Measurements from ENCODE around the gene SOX11. TPM values are rescaled to one million over a fixed set of nuclear protein-coding genes. Genes with fewer than 3 reads are reported as not detected.
A peak's percentile ranks its signal among the peaks of the same experiment; 100 is the strongest.

SOX11 gene
- polyA plus RNA-seq, 3 donors = not detected

DNA sequence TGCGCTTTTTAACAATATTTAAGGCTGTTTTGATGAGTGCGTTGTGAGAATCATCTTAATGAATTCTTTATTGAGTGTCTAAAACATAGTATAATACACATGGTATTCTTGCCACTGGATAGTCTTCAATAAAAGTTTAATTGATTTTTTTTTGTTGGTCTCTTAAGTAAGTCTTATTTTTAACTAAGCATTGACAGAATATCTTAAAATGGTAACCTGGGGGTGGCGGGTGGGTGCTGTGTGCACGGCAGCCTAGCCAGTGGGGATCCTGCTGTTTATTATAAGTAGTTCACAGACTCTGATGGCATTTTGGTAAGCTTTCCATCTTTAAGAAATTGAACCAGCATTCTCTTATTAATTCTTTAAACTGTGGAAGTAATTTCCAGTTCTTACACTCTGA lies 6.0 kb downstream of the SOX11 start:
- Mint-ChIP-seq H3K9me3 (peaks cover 0 to 13% (median 7%) of the 10 kb centered on the region in 7 donors), H3K36me3 (peaks cover 1 to 2% of the 10 kb centered on the region in 2 donors), H3K27ac (no peak overlapping the region), H3K27me3 (ENCODE audit: low read depth in 3 of 3) (peaks cover 52 to 73% (median 66%) of the 10 kb centered on the region in 3 donors), H3K4me3 (peak overlapping the region in 1 of 2 donors; percentile 77), H3K4me1 (peaks cover 2% of the 10 kb centered on the region)
- no peak overlapping the region for H2AFZ ChIP-seq (ENCODE audit: insufficient read depth, low read depth, low read length, poor library complexity, severe bottlenecking)
- no peaks in the 10 kb centered on the region for H4K20me1 ChIP-seq (ENCODE audit: insufficient read depth, low read length)
- H3K36me3 ChIP-seq (replicated peaks in 1 of 2; ENCODE audit: control insufficient read depth in 1 of 2, insufficient read depth in 2 of 2, low read length in 2 of 2) = no peaks in the 10 kb centered on the region
- peaks cover 0 to 9% of the 10 kb centered on the region in 2 donors for H3K9me3 ChIP-seq (replicated peaks in 1 of 2; ENCODE audit: control insufficient read depth in 1 of 2, insufficient read depth in 1 of 2, low read length in 2 of 2)
- no peak overlapping the region for H3K4me3 ChIP-seq (replicated peaks in 1 of 3; ENCODE audit: low read depth in 2 of 3, low read length in 3 of 3)
- no peak overlapping the region for H3K4me2 ChIP-seq (replicated peaks; ENCODE audit: extremely low read depth, low read length, poor library complexity, severe bottlenecking)
- WGBS (ENCODE audit: insufficient coverage) = no CpG with 5 or more reads among the region's 4 CpGs
- H3K27ac ChIP-seq (ENCODE audit: low read depth in 1 of 2, low read length in 2 of 2) = no peak overlapping the region
- no peaks in the 10 kb centered on the region for H3K4me1 ChIP-seq (ENCODE audit: control insufficient read depth in 1 of 2, insufficient read depth in 2 of 2, low read length in 2 of 2)
- no peaks in the 10 kb centered on the region for H3K79me2 ChIP-seq (ENCODE audit: insufficient read depth, low read length)
- TF ChIP-seq, protein P1, sequence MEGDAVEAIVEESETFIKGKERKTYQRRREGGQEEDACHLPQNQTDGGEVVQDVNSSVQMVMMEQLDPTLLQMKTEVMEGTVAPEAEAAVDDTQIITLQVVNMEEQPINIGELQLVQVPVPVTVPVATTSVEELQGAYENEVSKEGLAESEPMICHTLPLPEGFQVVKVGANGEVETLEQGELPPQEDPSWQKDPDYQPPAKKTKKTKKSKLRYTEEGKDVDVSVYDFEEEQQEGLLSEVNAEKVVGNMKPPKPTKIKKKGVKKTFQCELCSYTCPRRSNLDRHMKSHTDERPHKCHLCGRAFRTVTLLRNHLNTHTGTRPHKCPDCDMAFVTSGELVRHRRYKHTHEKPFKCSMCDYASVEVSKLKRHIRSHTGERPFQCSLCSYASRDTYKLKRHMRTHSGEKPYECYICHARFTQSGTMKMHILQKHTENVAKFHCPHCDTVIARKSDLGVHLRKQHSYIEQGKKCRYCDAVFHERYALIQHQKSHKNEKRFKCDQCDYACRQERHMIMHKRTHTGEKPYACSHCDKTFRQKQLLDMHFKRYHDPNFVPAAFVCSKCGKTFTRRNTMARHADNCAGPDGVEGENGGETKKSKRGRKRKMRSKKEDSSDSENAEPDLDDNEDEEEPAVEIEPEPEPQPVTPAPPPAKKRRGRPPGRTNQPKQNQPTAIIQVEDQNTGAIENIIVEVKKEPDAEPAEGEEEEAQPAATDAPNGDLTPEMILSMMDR (IDR thresholded peaks at IDR 0.05) = no peak
- intact Hi-C loops (cut with micrococcal nuclease) = no loop called here
- peaks cover 50 to 63% of the 10 kb centered on the region in 2 donors for H3K27me3 ChIP-seq (ENCODE audit: control insufficient read depth in 2 of 2, insufficient read depth in 2 of 2, low read length in 2 of 2)
- no peak overlapping the region for H3K9ac ChIP-seq (ENCODE audit: insufficient read depth, low read length, poor library complexity, severe bottlenecking)
- DNase-seq = no peak

DNA sequence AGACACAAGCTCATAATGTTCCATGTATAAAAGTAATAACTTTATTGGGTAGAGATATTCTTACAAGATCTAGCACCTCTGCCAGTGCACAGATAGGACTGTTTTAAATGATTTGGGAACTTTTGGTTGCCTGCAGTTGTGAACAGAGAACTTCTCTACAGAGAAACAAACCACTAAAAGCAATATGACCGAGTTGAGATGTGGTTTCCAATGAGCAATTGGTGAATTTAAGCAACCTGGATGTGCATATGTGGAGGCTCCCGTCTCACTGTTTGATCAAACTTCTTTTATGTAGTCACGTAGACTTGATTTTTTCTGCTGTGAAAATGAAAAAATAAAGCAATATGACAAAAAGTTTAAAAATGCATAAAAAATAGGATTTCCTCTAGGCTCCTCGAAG lies 7.8 kb downstream of the SOX11 start:
- Histone ChIP-seq H3K4me3 (replicated peaks in 1 of 3; ENCODE audit: low read depth in 2 of 3, low read length in 3 of 3) (no peak overlapping the region), H3K9me3 (replicated peaks in 1 of 2; ENCODE audit: control insufficient read depth in 1 of 2, insufficient read depth in 1 of 2, low read length in 2 of 2) (no peaks in the 10 kb centered on the region), H3K36me3 (replicated peaks in 1 of 2; ENCODE audit: control insufficient read depth in 1 of 2, insufficient read depth in 2 of 2, low read length in 2 of 2) (no peaks in the 10 kb centered on the region), H4K20me1 (ENCODE audit: insufficient read depth, low read length) (no peaks in the 10 kb centered on the region), H3K27me3 (ENCODE audit: control insufficient read depth in 2 of 2, insufficient read depth in 2 of 2, low read length in 2 of 2) (peaks cover 34 to 46% of the 10 kb centered on the region in 2 donors), H3K79me2 (ENCODE audit: insufficient read depth, low read length) (no peaks in the 10 kb centered on the region), H3K27ac (ENCODE audit: low read depth in 1 of 2, low read length in 2 of 2) (no peak overlapping the region), H3K4me2 (replicated peaks; ENCODE audit: extremely low read depth, low read length, poor library complexity, severe bottlenecking) (no peak overlapping the region), H2AFZ (ENCODE audit: insufficient read depth, low read depth, low read length, poor library complexity, severe bottlenecking) (no peak overlapping the region), H3K9ac (ENCODE audit: insufficient read depth, low read length, poor library complexity, severe bottlenecking) (no peak overlapping the region), H3K4me1 (ENCODE audit: control insufficient read depth in 1 of 2, insufficient read depth in 2 of 2, low read length in 2 of 2) (no peaks in the 10 kb centered on the region)
- peaks cover 2% of the 10 kb centered on the region for H3K4me1 Mint-ChIP-seq
- H3K9me3 Mint-ChIP-seq = peaks cover 0 to 6% (median 5%) of the 10 kb centered on the region in 7 donors
- intact Hi-C loops (cut with micrococcal nuclease) = no loop called here
- peaks cover 1 to 2% of the 10 kb centered on the region in 2 donors for H3K36me3 Mint-ChIP-seq
- H3K4me3 Mint-ChIP-seq = no peak overlapping the region
- TF ChIP-seq, protein P1 (IDR thresholded peaks at IDR 0.05) = no peak
- peaks cover 36 to 57% (median 49%) of the 10 kb centered on the region in 3 donors for H3K27me3 Mint-ChIP-seq (ENCODE audit: low read depth in 3 of 3)
- DNase-seq = no peak
- no CpG with 5 or more reads among the region's 4 CpGs for WGBS (ENCODE audit: insufficient coverage)
- no peak overlapping the region for H3K27ac Mint-ChIP-seq

All from CD14-positive monocyte (primary cell).